Measurements from ENCODE around the gene CLSTN1.

GRCh38 chr1:9732123-9732971 lies 91.4 kb downstream of the CLSTN1 start:
- TF ChIP-seq JUN (CRISPR knock-in tag; IDR thresholded peaks at IDR 0.05) (no peak), ATF3 (CRISPR knock-in tag; conservative IDR thresholded peaks at IDR 0.05) (no peak)
